ENCODE data around the gene KLHL35.
A peak's percentile ranks its signal among the peaks of the same experiment; 100 is the strongest.

The KLHL35 gene

DNA sequence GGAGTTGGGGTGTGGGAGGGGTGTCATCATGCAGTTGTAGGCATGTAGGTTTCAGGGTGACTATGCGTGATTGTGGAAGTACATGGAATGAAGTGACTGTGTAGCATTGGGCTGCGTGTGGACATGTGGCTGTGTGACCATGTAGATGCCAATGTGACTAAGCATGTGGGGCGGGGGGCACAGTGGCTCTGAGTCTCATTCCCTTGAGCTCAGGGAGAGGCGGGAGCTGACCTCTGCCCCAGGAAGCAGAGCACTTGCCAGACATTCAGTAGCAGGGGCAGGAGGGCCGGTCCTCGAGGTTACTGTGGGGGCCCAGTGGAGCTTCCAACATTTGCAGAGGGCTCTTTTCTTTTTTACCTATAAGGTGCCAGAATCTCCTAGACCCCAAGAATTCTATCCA is 440 bp upstream of the KLHL35 start:
- no peak for DNase-seq (ENCODE audit: low spot score)
- H3K4me3 ChIP-seq: no peak overlapping the region
- TF ChIP-seq, protein P1, sequence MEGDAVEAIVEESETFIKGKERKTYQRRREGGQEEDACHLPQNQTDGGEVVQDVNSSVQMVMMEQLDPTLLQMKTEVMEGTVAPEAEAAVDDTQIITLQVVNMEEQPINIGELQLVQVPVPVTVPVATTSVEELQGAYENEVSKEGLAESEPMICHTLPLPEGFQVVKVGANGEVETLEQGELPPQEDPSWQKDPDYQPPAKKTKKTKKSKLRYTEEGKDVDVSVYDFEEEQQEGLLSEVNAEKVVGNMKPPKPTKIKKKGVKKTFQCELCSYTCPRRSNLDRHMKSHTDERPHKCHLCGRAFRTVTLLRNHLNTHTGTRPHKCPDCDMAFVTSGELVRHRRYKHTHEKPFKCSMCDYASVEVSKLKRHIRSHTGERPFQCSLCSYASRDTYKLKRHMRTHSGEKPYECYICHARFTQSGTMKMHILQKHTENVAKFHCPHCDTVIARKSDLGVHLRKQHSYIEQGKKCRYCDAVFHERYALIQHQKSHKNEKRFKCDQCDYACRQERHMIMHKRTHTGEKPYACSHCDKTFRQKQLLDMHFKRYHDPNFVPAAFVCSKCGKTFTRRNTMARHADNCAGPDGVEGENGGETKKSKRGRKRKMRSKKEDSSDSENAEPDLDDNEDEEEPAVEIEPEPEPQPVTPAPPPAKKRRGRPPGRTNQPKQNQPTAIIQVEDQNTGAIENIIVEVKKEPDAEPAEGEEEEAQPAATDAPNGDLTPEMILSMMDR (IDR thresholded peaks at IDR 0.05): no peak
- peak overlapping the region in 1 of 2 donors; percentile 22 for H3K27ac ChIP-seq

GRCh38 chr11:75431533-75432525 is 1.2 kb downstream of the KLHL35 start:
- no peak for DNase-seq (ENCODE audit: low spot score)
- Histone ChIP-seq H3K27ac (no peak overlapping the region), H3K4me3 (no peak overlapping the region)
- TF ChIP-seq, protein P1 (IDR thresholded peaks at IDR 0.05): no peak

GRCh38 chr11:75430714-75431532 is 2.1 kb downstream of the KLHL35 start:
- no peak for DNase-seq (ENCODE audit: low spot score)
- Histone ChIP-seq H3K4me3 (peak overlapping the region; percentile 74), H3K27ac (peak overlapping the region in 1 of 2 donors; percentile 75)
- TF ChIP-seq, protein P1 (IDR thresholded peaks at IDR 0.05): no peak

GRCh38 chr11:75429902-75430713 is 2.9 kb downstream of the KLHL35 start:
- no peak for DNase-seq (ENCODE audit: low spot score)
- TF ChIP-seq, protein P1 (IDR thresholded peaks at IDR 0.05): no peak
- Histone ChIP-seq H3K27ac (peak overlapping the region; percentile 30 to 75), H3K4me3 (peak overlapping the region; percentile 74)

DNA sequence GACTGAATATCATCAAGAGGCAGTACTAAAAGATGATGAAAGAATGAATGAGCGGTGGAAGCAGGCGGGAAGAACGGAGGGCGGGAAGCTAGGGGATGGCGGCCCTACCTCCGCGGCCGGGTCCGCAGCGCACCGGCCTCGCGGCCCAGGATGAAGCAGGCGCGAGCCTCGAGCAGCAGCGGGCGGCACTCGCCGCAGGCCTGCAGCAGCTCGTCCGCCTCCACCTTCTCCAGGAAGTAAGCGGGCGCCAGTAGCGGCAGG is 3.4 kb downstream of the KLHL35 start:
- TF ChIP-seq, protein P1 (IDR thresholded peaks at IDR 0.05): no peak
- DNase-seq (ENCODE audit: low spot score): no peak
- Histone ChIP-seq H3K4me3 (peak overlapping the region; percentile 74), H3K27ac (peak overlapping the region; percentile 30 to 75)

DNA sequence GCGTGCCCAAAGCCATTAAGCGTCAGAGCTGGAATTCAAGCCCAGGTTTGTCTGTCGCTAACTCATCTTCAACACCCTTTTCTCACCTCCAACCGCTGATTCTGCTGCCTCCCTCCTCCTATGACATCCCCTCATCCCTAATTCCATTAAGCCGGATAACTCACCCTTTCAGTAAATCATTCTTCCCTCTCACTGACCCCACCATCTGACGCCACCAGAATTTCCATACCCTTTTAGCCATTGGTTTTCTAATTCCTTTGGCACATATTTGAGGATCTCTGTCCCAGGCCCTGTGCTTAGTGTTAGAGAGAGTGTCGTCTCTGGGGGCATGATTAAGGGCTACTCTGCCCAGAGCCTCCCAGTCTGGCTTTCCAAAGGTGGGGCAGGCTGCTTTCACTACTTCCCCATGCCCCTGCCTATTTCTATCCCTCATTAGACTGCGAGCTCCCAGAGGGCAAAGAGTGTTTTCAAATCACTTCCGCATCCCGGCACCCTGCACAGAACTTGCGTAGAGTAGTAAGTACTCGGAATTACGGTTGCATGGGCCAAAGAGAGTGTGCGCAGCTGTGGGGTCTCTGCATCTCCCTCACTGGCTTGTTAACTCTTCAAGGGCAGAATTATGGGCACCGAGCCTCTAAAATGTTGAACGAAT is 3.9 kb downstream of the KLHL35 start:
- TF ChIP-seq, protein P1 (IDR thresholded peaks at IDR 0.05): no peak
- Histone ChIP-seq H3K27ac (peak overlapping the region in 1 of 2 donors; percentile 81), H3K4me3 (peak overlapping the region; percentile 74)
- no peak for DNase-seq (ENCODE audit: low spot score)

Data from coronary artery (tissue), 2 donors.